Mesodermal cell (in vitro differentiated cells): Measurements from ENCODE around the gene HOMER1.

ENCODE experiments used
- H3K27ac ChIP-seq: 2 replicates; pipeline ENCODE4 v1.7.0; 2013; ENCODE audit warnings: mild to moderate bottlenecking, low read depth, low read length, moderate library complexity; ENCODE audit not compliant: severe bottlenecking
- H3K36me3 ChIP-seq: 2 replicates; pipeline ENCODE4 v1.7.1; 2013; ENCODE audit warnings: mild to moderate bottlenecking, low read length, moderate library complexity; ENCODE audit not compliant: control insufficient read depth, insufficient read depth
- H3K4me1 ChIP-seq: one replicate; pipeline ENCODE4 v1.7.1; 2013; ENCODE audit warnings: mild to moderate bottlenecking, low read length; ENCODE audit not compliant: insufficient read depth, control insufficient read depth, poor library complexity, severe bottlenecking
- H3K4me3 ChIP-seq: 2 replicates; pipeline ENCODE4 v1.7.0; 2013; ENCODE audit warnings: low read length, control low read depth, mild to moderate bottlenecking; ENCODE audit not compliant: insufficient read depth, poor library complexity, severe bottlenecking; ENCODE audit errors: extremely low read depth
- H3K9me3 ChIP-seq: 2 replicates; pipeline ENCODE4 v1.7.1; 2013; ENCODE audit warnings: mild to moderate bottlenecking, low read length, moderate library complexity; ENCODE audit not compliant: control insufficient read depth
- WGBS, 2 experiments: methylation state at CpG; one replicate each; pipeline ENCODE4 v1.1.5; 2013; ENCODE audit warnings: missing lambda C conversion rate in 2 of 2; ENCODE audit not compliant: insufficient coverage in 2 of 2; 5-methylcytosine and 5-hydroxymethylcytosine counted together

Gene HOMER1

GRCh38 chr5:79508354-79508753 is 5.6 kb downstream of the HOMER1 start:
- no peaks in the 10 kb centered on the region for H3K9me3 ChIP-seq
- no peak overlapping the region for H3K4me3 ChIP-seq
- peaks cover 20% of the 10 kb centered on the region for H3K4me1 ChIP-seq
- H3K36me3 ChIP-seq = no peaks in the 10 kb centered on the region
- H3K27ac ChIP-seq = no peak overlapping the region
- WGBS, 2 experiments = 45 to 52% methylated on average over 1 to 2 of the region's 2 CpGs

GRCh38 chr5:79507251-79508205 is 6.4 kb downstream of the HOMER1 start:
- no peaks in the 10 kb centered on the region for H3K9me3 ChIP-seq
- WGBS, 2 experiments = 71 to 83% methylated on average over 3 of the region's 6 CpGs
- H3K27ac ChIP-seq = no peak overlapping the region
- H3K4me1 ChIP-seq = peaks cover 20% of the 10 kb centered on the region
- H3K4me3 ChIP-seq = no peak overlapping the region
- H3K36me3 ChIP-seq = no peaks in the 10 kb centered on the region

DNA sequence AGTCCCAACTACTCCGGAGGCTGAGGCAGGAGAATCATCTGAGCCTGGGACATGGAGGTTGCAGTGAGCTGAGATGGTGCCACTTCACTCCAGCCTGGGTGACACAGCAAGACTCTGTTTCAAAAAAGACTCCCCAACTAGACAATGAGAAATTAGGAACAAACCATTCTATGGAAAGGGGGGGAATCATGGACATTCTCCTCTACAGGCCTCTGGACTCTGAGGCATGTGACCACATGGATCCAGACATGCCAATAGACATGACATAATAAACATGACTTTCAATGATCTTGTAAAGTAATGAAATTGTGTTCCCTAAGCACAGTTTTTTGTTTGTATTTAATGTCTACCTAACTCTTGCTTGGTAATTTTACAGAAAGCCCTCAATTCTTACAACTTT is 8.8 kb downstream of the HOMER1 start:
- Histone ChIP-seq H3K36me3 (no peaks in the 10 kb centered on the region), H3K27ac (no peak overlapping the region), H3K9me3 (no peaks in the 10 kb centered on the region), H3K4me1 (peaks cover 23% of the 10 kb centered on the region), H3K4me3 (no peak overlapping the region)
- WGBS, 2 experiments = no CpG with 5 or more reads among the region's 1 CpG

- Histone ChIP-seq H3K27ac (no peak overlapping the region), H3K4me3 (no peak overlapping the region), H3K36me3 (no peaks in the 10 kb centered on the region), H3K4me1 (peaks cover 19% of the 10 kb centered on the region), H3K9me3 (no peaks in the 10 kb centered on the region)
- WGBS, 2 experiments = 57% methylated on average over 1 of the region's 3 CpGs; no CpG with 5 or more reads in 1 of the 2 experiments
Measured at GRCh38 chr5:79503794-79504495, 10.0 kb downstream of the HOMER1 start.

- Histone ChIP-seq H3K27ac (no peak overlapping the region), H3K4me1 (peaks cover 5% of the 10 kb centered on the region), H3K9me3 (no peaks in the 10 kb centered on the region), H3K4me3 (no peak overlapping the region), H3K36me3 (no peaks in the 10 kb centered on the region)
- 87 to 92% methylated on average over 2 of the region's 4 CpGs for WGBS, 2 experiments
Measured at GRCh38 chr5:79499640-79500273, 14.2 kb downstream of the HOMER1 start.

DNA sequence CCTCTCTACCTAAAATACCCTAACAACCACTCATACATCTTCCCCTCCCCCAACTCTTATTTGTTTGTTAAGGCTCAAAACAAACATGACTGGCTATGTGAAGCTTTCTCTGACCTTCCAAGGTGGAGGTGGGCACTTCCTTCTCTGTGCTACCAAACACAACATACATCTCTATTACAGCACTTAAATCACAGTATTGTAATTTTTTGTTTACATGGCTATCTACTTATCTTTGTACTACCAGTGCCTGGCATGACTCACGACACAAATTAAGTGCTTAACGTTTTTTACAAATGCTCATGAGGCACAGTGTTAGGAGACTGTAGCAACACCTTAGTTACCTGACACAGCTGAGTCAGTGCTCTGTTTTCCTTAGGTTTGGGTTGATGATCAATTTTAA is 18.6 kb downstream of the HOMER1 start:
- no peaks in the 10 kb centered on the region for H3K9me3 ChIP-seq
- no peak overlapping the region for H3K27ac ChIP-seq
- 20% methylated on average over 1 of the region's 2 CpGs; no CpG with 5 or more reads in 1 of the 2 experiments for WGBS, 2 experiments
- H3K4me3 ChIP-seq = no peak overlapping the region
- H3K4me1 ChIP-seq = peaks cover 9% of the 10 kb centered on the region
- no peaks in the 10 kb centered on the region for H3K36me3 ChIP-seq

DNA sequence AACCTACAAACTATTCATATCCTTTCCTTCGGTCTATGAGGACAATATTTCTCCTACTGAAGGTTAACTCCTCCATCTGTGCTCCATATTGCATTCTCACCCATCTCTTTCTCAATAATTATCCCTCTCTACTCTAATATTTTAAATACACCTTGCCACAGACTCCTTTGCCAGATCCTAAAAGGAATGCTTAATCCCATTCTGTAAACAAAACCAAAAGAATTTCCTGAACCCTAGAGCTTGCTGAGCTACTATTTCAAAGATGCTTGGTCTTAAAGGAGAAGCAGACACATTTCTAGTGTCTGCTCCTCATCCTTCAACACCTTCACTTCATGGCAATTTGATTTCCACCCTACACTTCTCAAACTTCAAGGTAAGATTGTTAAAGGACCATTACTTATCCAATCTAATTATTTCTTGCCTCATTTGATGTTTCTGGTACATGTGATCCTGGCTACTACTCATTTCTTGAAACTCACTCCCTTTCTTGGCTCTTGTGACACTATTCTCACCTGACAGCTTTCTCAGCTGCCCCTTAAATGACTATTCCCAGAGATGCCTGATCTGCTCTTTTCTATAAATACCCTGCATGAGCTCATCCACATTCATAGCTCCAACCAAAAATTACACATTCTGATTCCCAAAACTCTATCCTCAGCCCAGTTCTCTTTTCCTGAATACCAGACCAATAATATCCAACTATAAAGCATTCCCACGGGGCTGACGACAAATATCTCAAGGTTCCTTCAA is 20.2 kb downstream of the HOMER1 start:
- Histone ChIP-seq H3K4me3 (no peak overlapping the region), H3K27ac (no peak overlapping the region), H3K4me1 (peaks cover 6% of the 10 kb centered on the region), H3K36me3 (no peaks in the 10 kb centered on the region), H3K9me3 (no peaks in the 10 kb centered on the region)
- 89% methylated on average over 3 of the region's 3 CpGs for WGBS, 2 experiments

- Histone ChIP-seq H3K27ac (no peak overlapping the region), H3K9me3 (no peaks in the 10 kb centered on the region), H3K4me3 (no peak overlapping the region), H3K4me1 (peaks cover 6% of the 10 kb centered on the region), H3K36me3 (no peaks in the 10 kb centered on the region)
Measured at GRCh38 chr5:79491690-79492317, 22.1 kb downstream of the HOMER1 start.

- H3K4me1 ChIP-seq = peaks cover 6% of the 10 kb centered on the region
- H3K36me3 ChIP-seq = no peaks in the 10 kb centered on the region
- H3K4me3 ChIP-seq = no peak overlapping the region
- no peak overlapping the region for H3K27ac ChIP-seq
- H3K9me3 ChIP-seq = no peaks in the 10 kb centered on the region
Measured at GRCh38 chr5:79490323-79490936, 23.5 kb downstream of the HOMER1 start.

GRCh38 chr5:79489773-79490172 is 24.2 kb downstream of the HOMER1 start:
- peaks cover 6% of the 10 kb centered on the region for H3K4me1 ChIP-seq
- no CpG with 5 or more reads among the region's 1 CpG for WGBS, 2 experiments
- H3K4me3 ChIP-seq = no peak overlapping the region
- H3K27ac ChIP-seq = no peak overlapping the region
- H3K9me3 ChIP-seq = no peaks in the 10 kb centered on the region
- H3K36me3 ChIP-seq = no peaks in the 10 kb centered on the region
